GM23338 (cell line): ENCODE results near the gene OR6C2. TPM values are rescaled to one million over a fixed set of nuclear protein-coding genes. Genes with fewer than 3 reads are reported as not detected.

Source experiments
- ATAC-seq: fragments of 200-7000 bp; cut with Tn5 transposase; 3 replicates; pipeline ENCODE4 v1.9.1; 2020
- DNase-seq: peaks from one replicate; pipeline ENCODE4 v3.0.0-alpha.2; 2015; ENCODE audit warnings: low spot score
- H2AFZ ChIP-seq: fragments of 200-600 bp; sonication (generic); 2 replicates; pipeline ENCODE4 v1.8.0; 2016; ENCODE audit warnings: antibody characterized with exemption, mild to moderate bottlenecking, moderate library complexity
- H3F3A ChIP-seq: fragments of 200-600 bp; sonication (generic); replicated peaks from 2 replicates; pipeline ENCODE4 v1.8.0; 2017; ENCODE audit warnings: antibody characterized with exemption, mixed run types, low read depth
- H3K27ac ChIP-seq: fragments of 200-600 bp; sonication (generic); 2 replicates; pipeline ENCODE4 v1.6.1; 2016; ENCODE audit warnings: low read depth
- H3K27me3 ChIP-seq: fragments of 200-600 bp; sonication (generic); 2 replicates; pipeline ENCODE4 v1.8.0; 2016; ENCODE audit warnings: mild to moderate bottlenecking, mixed run types, moderate library complexity; ENCODE audit not compliant: insufficient read depth
- H3K36me3 ChIP-seq: fragments of 200-600 bp; sonication (generic); 2 replicates; pipeline ENCODE4 v1.8.0; 2016; ENCODE audit warnings: mild to moderate bottlenecking; ENCODE audit not compliant: insufficient read depth
- H3K4me1 ChIP-seq: fragments of 200-600 bp; sonication (generic); 2 replicates; pipeline ENCODE4 v1.8.0; 2016; ENCODE audit warnings: mild to moderate bottlenecking, moderate library complexity; ENCODE audit not compliant: insufficient read depth
- H3K4me2 ChIP-seq: fragments of 200-600 bp; sonication (generic); 2 replicates; pipeline ENCODE4 v1.7.1; 2017; ENCODE audit warnings: mixed run types
- H3K4me3 ChIP-seq: fragments of 200-600 bp; sonication (generic); 2 replicates; pipeline ENCODE4 v1.6.1; 2016; ENCODE audit warnings: mixed run types
- H3K79me2 ChIP-seq: fragments of 200-600 bp; sonication (generic); replicated peaks from 2 replicates; pipeline ENCODE4 v1.8.0; 2017; ENCODE audit warnings: mild to moderate bottlenecking; ENCODE audit not compliant: insufficient read depth
- H3K9me2 ChIP-seq: fragments of 200-600 bp; sonication (generic); 2 replicates; pipeline ENCODE4 v1.8.0; 2017; ENCODE audit not compliant: insufficient read depth
- H4K20me1 ChIP-seq: fragments of 200-600 bp; sonication (generic); replicated peaks from 2 replicates; pipeline ENCODE4 v1.8.0; 2017; ENCODE audit warnings: mild to moderate bottlenecking; ENCODE audit not compliant: insufficient read depth
- H3K27ac Mint-ChIP-seq: 2 replicates; pipeline ENCODE4 v1.8.0; 2020; ENCODE audit warnings: inconsistent platforms, mild to moderate bottlenecking, moderate library complexity, mixed read lengths
- H3K27me3 Mint-ChIP-seq: 3 replicates; pipeline ENCODE4 v1.8.0; 2022; ENCODE audit warnings: low read depth, mild to moderate bottlenecking, moderate library complexity, mixed read lengths, inconsistent platforms; ENCODE audit not compliant: insufficient read depth, poor library complexity
- H3K36me3 Mint-ChIP-seq: 3 replicates; pipeline ENCODE4 v1.8.0; 2021; ENCODE audit warnings: low read depth, mild to moderate bottlenecking, inconsistent platforms, moderate library complexity, mixed read lengths
- H3K4me1 Mint-ChIP-seq: 3 replicates; pipeline ENCODE4 v1.8.0; 2020; ENCODE audit warnings: mild to moderate bottlenecking, inconsistent platforms, mixed read lengths
- H3K4me3 Mint-ChIP-seq: 3 replicates; pipeline ENCODE4 v1.8.0; 2021; ENCODE audit warnings: moderate library complexity, mild to moderate bottlenecking, inconsistent platforms, mixed read lengths
- H3K9me3 Mint-ChIP-seq: 3 replicates; pipeline ENCODE4 v1.8.0; 2020; ENCODE audit warnings: moderate library complexity, mild to moderate bottlenecking, inconsistent platforms, mixed read lengths
- CREB1 ChIP-seq: fragments of 250-450 bp; sonication (Bioruptor Pico); IDR thresholded peaks from 2 replicates; pipeline ENCODE4 v1.5.0; 2020; ENCODE audit warnings: low read depth, mild to moderate bottlenecking, moderate library complexity
- CTCF ChIP-seq, 2 experiments: fragments of 200-600 bp in 1 of 2; sonication (generic) in 1 of 2; conservative IDR thresholded peaks; 2 replicates each; pipeline versions ENCODE4 v1.5.1 to v1.6.1; 2016 to 2017; ENCODE audit warnings: antibody characterized with exemption in 2 of 2, low read depth in 2 of 2, mild to moderate bottlenecking in 2 of 2, moderate library complexity in 1 of 2
- ETS1 ChIP-seq: IDR thresholded peaks from 2 replicates; pipeline ENCODE4 v1.6.1; 2016; ENCODE audit warnings: antibody characterized with exemption
- EZH2 ChIP-seq: fragments of 200-600 bp; sonication (generic); IDR thresholded peaks from one replicate; pipeline ENCODE4 v1.8.0; 2017; ENCODE audit warnings: antibody characterized with exemption, mild to moderate bottlenecking, low read depth; ENCODE audit not compliant: unreplicated experiment
- EZH2phosphoT487 ChIP-seq: fragments of 200-600 bp; sonication (generic); IDR thresholded peaks from one replicate; pipeline ENCODE4 v1.8.1; 2018; ENCODE audit warnings: antibody characterized with exemption; ENCODE audit not compliant: unreplicated experiment
- JUNB ChIP-seq: IDR thresholded peaks from one replicate; pipeline ENCODE4 v1.6.1; 2016; ENCODE audit warnings: antibody characterized with exemption; ENCODE audit not compliant: unreplicated experiment
- NANOG ChIP-seq: IDR thresholded peaks from 2 replicates; pipeline ENCODE4 v1.6.1; 2016; ENCODE audit warnings: antibody characterized with exemption, borderline replicate concordance
- POLR2AphosphoS5 ChIP-seq: IDR thresholded peaks from 2 replicates; pipeline ENCODE4 v1.6.1; 2016; ENCODE audit warnings: antibody characterized with exemption, low read depth
- STAT1 ChIP-seq: IDR thresholded peaks from one replicate; pipeline ENCODE4 v1.6.1; 2016; ENCODE audit warnings: antibody characterized with exemption; ENCODE audit not compliant: unreplicated experiment
- ZNF114 ChIP-seq: fragments of 250-450 bp; sonication (Bioruptor Pico); IDR thresholded peaks from 2 replicates; pipeline ENCODE4 v1.5.0; 2020; ENCODE audit warnings: mild to moderate bottlenecking, moderate library complexity
- ZNF331 ChIP-seq: fragments of 250-450 bp; sonication (Bioruptor Pico); IDR thresholded peaks from 2 replicates; pipeline ENCODE4 v1.5.0; 2020; ENCODE audit warnings: low read depth, mild to moderate bottlenecking, moderate library complexity
- ZNF462 ChIP-seq: fragments of 250-450 bp; sonication (Bioruptor Pico); IDR thresholded peaks from 2 replicates; pipeline ENCODE4 v1.5.0; 2020; ENCODE audit warnings: mild to moderate bottlenecking, moderate library complexity
- polyA plus RNA-seq: library from polyadenylated mRNA; unstranded; fragments of >200 nt; fragmentation: Nextera tagmentation; extraction: Ambion mirVana; gene quantifications from 2 replicates; pipeline ENCODE4 v1.2.1, GENCODE V29; 2016
- total RNA-seq: library from RNA; depleted of rRNA; stranded (reverse); fragments of >200 nt; shearing (Covaris generic); gene quantifications from 2 replicates; pipeline ENCODE4 v1.2.3, GENCODE V29; 2014

The OR6C2 gene
- total and polyA plus RNA-seq, 2 experiments from 2014 or later: not detected

- Histone ChIP-seq H3K4me1 (no peaks in the 10 kb centered on the region), H3K27ac (no peak overlapping the region), H3K36me3 (no peaks in the 10 kb centered on the region), H4K20me1 (no peaks in the 10 kb centered on the region), H2AFZ (peak overlapping the region; percentile 64; the same call in 1 of the 2 replicates), H3F3A (no peaks in the 10 kb centered on the region), H3K79me2 (no peaks in the 10 kb centered on the region), H3K9me2 (no peaks in the 10 kb centered on the region), H3K27me3 (no peaks in the 10 kb centered on the region), H3K4me2 (no peak overlapping the region), H3K4me3 (no peak overlapping the region)
- Mint-ChIP-seq H3K4me3 (no peak overlapping the region), H3K9me3 (no peaks in the 10 kb centered on the region), H3K36me3 (no peaks in the 10 kb centered on the region), H3K27me3 (no peaks in the 10 kb centered on the region), H3K4me1 (no peaks in the 10 kb centered on the region), H3K27ac (no peak overlapping the region)
- DNase-seq (no peak), ATAC-seq (no peak)
- TF ChIP-seq ZNF331 (no peak), CREB1 (CRISPR knock-in tag) (no peak), ZNF462 (CRISPR knock-in tag) (no peak), POLR2AphosphoS5 (no peak)
Measured at GRCh38 chr12:55499231-55499630, 55.4 kb downstream of the OR6C2 start.

GRCh38 chr12:55499810-55500252 lies 56.0 kb downstream of the OR6C2 start:
- DNase-seq (no peak), ATAC-seq (no peak)
- Histone ChIP-seq H3K9me2 (no peaks in the 10 kb centered on the region), H3K4me2 (no peak overlapping the region), H3K27me3 (no peaks in the 10 kb centered on the region), H3F3A (no peaks in the 10 kb centered on the region), H3K4me1 (no peaks in the 10 kb centered on the region), H3K36me3 (no peaks in the 10 kb centered on the region), H3K4me3 (no peak overlapping the region), H2AFZ (peak overlapping the region; percentile 64; the same call in 1 of the 2 replicates), H3K27ac (no peak overlapping the region), H3K79me2 (no peaks in the 10 kb centered on the region), H4K20me1 (no peaks in the 10 kb centered on the region)
- no peak overlapping the region; the same call in 1 of the 2 replicates for H3K27ac Mint-ChIP-seq
- no peaks in the 10 kb centered on the region for H3K36me3 Mint-ChIP-seq
- no peaks in the 10 kb centered on the region for H3K4me1 Mint-ChIP-seq
- H3K27me3 Mint-ChIP-seq: no peaks in the 10 kb centered on the region
- no peaks in the 10 kb centered on the region for H3K9me3 Mint-ChIP-seq
- H3K4me3 Mint-ChIP-seq: no peak overlapping the region
- TF ChIP-seq ETS1 (no peak), EZH2phosphoT487 (no peak), NANOG (no peak), CREB1 (CRISPR knock-in tag) (no peak), ZNF331 (no peak), STAT1 (no peak), ZNF114 (no peak), JUNB (no peak), POLR2AphosphoS5 (no peak), EZH2 (no peak), CTCF (conservative IDR thresholded peaks at IDR 0.05; ENCODE audit: low read depth in 2 of 2) (no peak)
